HG02623 (cell line): ENCODE results near the gene RAMP3.
"Not testable (repeated sequence)": the region's sequence is repeated elsewhere in the genome, so short reads cannot be mapped to it uniquely, and the experiment has no call there.

ENCODE experiments used
- ATAC-seq: cut with Tn5 transposase; IDR thresholded peaks from one replicate; pipeline ENCODE4 v1.9.1; 2021; ENCODE audit warnings: moderate library complexity; ENCODE audit not compliant: unreplicated experiment

RAMP3 gene, protein sequence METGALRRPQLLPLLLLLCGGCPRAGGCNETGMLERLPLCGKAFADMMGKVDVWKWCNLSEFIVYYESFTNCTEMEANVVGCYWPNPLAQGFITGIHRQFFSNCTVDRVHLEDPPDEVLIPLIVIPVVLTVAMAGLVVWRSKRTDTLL

GRCh38 chr7:45157653-45158401, at the start of gene RAMP3:
TSS of gene RAMP3 (plus strand) at chr7:45157791. CDS start at chr7:45157829, 38 bp downstream.
- ATAC-seq = no peak

- no peak for ATAC-seq
Observed at GRCh38 chr7:45108863-45109262, 48.7 kb upstream of the RAMP3 start.

DNA sequence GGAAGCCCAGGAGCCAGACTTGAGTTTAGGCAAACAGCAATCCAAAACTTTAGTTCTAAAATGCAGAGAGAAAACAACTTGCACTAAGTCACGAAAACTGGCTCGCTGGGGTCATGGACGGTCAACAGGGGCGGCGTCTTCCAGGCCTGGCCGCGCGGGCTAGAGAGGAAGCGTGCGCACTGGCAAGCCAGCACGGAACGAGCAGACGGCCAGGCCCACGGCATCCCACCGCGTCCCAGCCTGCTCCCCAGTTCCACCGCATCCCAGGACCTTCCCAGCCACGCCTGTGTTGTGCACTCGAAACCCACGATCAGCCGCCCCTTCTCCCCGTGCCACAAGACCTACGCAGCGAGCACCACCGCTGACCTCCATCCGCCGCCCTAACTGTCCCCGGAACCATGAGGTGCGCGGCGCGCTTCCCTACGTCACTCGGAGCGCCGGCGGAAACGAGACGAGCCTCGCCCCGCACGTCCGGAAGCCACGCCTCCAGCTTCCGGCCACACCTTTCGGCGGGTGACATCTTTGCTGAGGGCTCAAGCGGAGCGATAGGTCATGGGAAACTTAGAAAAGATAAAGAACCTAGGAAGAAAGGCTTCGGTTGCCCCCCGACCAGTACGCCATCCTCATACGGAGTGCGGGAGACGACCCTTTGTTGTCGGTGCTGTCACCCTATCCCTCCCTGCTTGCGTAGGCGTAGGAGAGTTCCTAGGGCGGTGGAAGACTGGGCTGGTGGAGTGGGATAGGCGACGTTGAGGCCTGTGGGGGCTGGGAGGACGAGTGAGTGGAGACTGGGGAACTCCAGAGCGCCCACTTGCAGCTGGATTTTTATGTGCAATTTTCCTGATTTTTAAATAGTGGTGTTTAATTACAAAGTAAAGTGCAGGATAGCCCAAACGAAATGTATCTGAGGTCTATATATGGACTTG, 46.0 kb upstream of the RAMP3 start, which contains the start of gene TBRG4:
Gene TBRG4 (minus strand): TSS at position 400 of the 926 bp plus-strand sequence. CDS start 2,460 bp downstream, outside the sequence.
- ATAC-seq = peak; percentile 95

DNA sequence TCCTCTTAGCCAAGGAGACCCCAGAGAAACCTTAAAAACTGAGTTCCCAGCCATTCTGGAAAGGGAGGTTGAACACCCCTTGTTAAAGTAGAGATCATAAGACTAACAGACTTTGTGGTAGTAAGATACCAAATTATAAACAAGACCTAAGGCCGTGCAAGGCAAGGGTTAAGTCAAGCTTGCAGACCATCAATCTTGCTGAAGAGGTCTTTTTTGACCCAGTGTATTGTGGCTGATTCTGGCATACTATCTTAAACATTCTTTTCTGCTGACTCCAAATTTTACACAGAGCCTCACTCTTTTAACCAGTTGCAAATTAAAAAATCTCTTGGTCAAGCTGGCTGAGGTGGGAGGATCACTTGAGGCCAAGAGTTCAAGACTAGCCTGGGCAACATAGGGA, 44.9 kb upstream of the RAMP3 start:
- no peak for ATAC-seq

GRCh38 chr7:45114257-45114656, 43.3 kb upstream of the RAMP3 start:
- ATAC-seq = not testable (repeated sequence)

GRCh38 chr7:45114926-45115325, 42.7 kb upstream of the RAMP3 start:
- ATAC-seq = no peak

DNA sequence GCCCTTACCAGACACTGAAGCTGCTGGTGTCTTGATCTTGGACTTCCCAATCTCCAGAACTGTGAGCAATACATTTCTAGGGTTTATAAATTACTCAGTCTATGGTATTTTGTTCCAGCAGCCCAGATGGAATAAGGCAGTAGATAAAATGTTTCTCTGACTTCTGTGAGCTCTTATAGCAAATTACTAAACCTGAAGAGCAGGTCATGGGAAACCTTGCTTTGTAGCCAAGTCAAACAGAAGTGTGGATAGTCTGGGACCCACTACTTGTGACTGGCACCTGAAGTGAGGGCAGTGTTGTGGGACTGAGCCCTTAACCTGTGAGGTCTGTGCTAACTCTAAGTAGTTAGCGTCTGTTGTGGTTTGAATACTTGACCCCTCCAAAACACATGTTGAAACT, 41.5 kb upstream of the RAMP3 start:
- no peak for ATAC-seq

- no peak for ATAC-seq
Observed at GRCh38 chr7:45117582-45117981, 40.0 kb upstream of the RAMP3 start.

GRCh38 chr7:45118292-45118691, 39.3 kb upstream of the RAMP3 start:
- ATAC-seq = no peak

GRCh38 chr7:45118889-45119331, 38.7 kb upstream of the RAMP3 start:
- no peak for ATAC-seq

GRCh38 chr7:45119550-45119949, 38.0 kb upstream of the RAMP3 start:
- ATAC-seq = no peak

- ATAC-seq = no peak
Observed at GRCh38 chr7:45122975-45123860, 34.4 kb upstream of the RAMP3 start.

GRCh38 chr7:45123913-45124710, 33.5 kb upstream of the RAMP3 start:
- ATAC-seq = no peak

DNA sequence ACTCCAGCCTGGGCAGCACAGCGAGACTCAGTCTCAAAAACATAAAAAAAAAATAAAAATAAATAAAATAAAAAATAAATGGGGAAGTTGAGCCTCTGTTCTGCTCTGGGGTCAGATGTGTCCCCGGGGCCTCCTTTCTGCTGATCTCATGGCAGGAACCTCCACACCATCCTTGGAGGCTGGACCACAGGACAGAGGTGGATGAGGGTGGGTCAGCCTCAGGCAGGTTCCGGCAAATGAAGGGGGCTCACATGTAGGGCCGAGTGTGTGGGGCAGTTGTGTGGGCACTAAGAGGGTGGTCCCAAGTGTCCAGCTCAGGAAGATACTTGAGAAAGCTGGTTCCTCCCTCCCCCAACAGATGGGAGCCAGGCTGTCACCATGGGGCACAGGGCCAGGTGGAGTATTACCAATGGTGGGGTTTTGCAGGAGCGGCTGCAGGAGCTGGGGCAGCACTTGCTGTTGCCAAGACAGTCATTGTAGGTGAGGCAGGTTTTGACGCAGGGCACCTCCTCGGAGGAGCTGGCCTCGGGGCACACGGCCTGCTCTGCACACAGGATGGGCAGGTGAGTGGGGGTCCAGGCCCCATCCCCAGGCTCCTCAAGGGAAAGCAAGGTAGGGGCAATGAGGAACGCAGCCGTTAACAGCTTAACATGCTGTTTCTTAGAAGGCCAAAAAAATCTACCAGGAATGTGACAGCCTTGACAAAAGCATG, 32.2 kb upstream of the RAMP3 start:
- ATAC-seq = no peak

DNA sequence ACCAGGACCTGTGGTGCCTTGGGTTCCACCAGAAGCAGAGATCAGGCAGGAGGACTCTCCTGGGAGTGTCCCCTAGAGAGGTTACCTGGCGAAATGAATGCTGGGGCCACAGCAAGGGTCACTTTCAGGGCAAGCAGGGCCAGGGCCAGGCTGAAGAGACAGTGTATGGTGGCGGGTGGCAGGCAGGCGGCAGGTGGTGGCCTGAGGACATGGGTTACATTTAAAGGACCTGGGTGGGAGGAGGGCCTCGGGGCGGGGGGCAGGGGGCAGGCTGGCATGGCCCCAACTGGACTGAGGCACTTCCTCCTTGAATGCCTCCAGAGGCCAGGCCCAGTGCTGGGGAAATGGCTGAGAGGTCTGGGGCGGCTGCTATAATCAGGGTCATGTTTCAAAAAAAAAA, 31.4 kb upstream of the RAMP3 start:
- ATAC-seq = no peak

GRCh38 chr7:45126920-45127319, 30.7 kb upstream of the RAMP3 start:
- ATAC-seq = no peak

- ATAC-seq = no peak
Observed at GRCh38 chr7:45129181-45129800, 28.3 kb upstream of the RAMP3 start.

DNA sequence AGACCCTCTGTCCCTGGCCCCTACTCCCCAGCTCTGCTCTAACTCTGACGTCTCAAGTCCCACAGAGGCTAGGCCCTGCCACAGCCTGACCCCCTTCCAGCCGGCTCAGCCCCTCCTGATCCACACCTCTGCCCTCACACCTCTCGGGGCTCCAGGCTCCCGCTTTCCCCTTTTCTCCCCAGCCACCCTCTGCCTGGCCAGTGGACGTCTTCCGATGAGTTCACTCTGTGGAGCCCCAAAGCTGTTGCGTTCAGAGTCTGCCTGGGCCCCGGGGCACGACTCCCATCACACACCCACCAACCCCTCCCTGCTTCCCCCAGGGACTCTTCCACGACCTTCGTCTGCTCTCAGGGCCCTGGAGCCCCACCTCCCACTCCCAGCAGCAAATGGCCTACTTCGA, 27.7 kb upstream of the RAMP3 start:
- ATAC-seq = no peak

GRCh38 chr7:45130910-45131309, 26.7 kb upstream of the RAMP3 start:
- no peak for ATAC-seq
